WTC11 (cell line): ENCODE results near the gene CDH13.

Source experiments
- CREB1 ChIP-seq: sonication (generic); formaldehyde crosslinking; IDR thresholded peaks from 2 replicates; pipeline ENCODE4 v1.8.0; 2023; ENCODE audit warnings: mild to moderate bottlenecking, missing genetic modification reagents
- CTCF ChIP-seq: fragments of 200-600 bp; IDR thresholded peaks from 2 replicates; pipeline ENCODE4 v1.8.0; 2022; ENCODE audit warnings: antibody characterized with exemption
- GRHL2 ChIP-seq: fragments of 250-450 bp; sonication (Bioruptor Pico); IDR thresholded peaks from 2 replicates; pipeline ENCODE4 v1.8.0; 2022; ENCODE audit warnings: mild to moderate bottlenecking, moderate library complexity; ENCODE audit not compliant: insufficient replicate concordance, severe bottlenecking
- RELA ChIP-seq: sonication (generic); formaldehyde crosslinking; IDR thresholded peaks from 2 replicates; pipeline ENCODE4 v1.8.1; 2022; ENCODE audit warnings: missing genetic modification reagents, mild to moderate bottlenecking, borderline replicate concordance
- SP1 ChIP-seq: sonication (generic); formaldehyde crosslinking; conservative IDR thresholded peaks from 2 replicates; pipeline ENCODE4 v1.8.1; 2022; ENCODE audit warnings: missing genetic modification reagents
- TEAD4 ChIP-seq: sonication (generic); formaldehyde crosslinking; IDR thresholded peaks from 2 replicates; pipeline ENCODE4 v1.8.0; 2022; ENCODE audit warnings: mild to moderate bottlenecking, missing genetic modification reagents
- USF1 ChIP-seq: sonication (generic); formaldehyde crosslinking; IDR thresholded peaks from 2 replicates; pipeline ENCODE4 v1.8.0; 2022; ENCODE audit warnings: mild to moderate bottlenecking, missing genetic modification reagents

- TF ChIP-seq TEAD4 (CRISPR knock-in tag) (no peak), SP1 (CRISPR knock-in tag) (no peak), CTCF (no peak), CREB1 (CRISPR knock-in tag) (no peak), RELA (CRISPR knock-in tag) (no peak), GRHL2 (CRISPR knock-in tag) (no peak), USF1 (no peak)
Measured at GRCh38 chr16:83273504-83274173, 646.9 kb downstream of the CDH13 start.
